IMR-90 (cell line): ENCODE data around the gene WNT4. TPM values are rescaled to one million over a fixed set of nuclear protein-coding genes. Genes with fewer than 3 reads are reported as not detected.

ENCODE experiments used
- ATAC-seq: fragments of 200-7000 bp; cut with Tn5 transposase; 2 replicates; pipeline ENCODE4 v1.9.1; 2020; ENCODE audit warnings: low read depth, mild to moderate bottlenecking, moderate library complexity
- BruUV-seq: library from RNA; stranded (reverse); fragments of 400-500 nt; replicated peaks from 2 replicates; lab custom pipeline; 2021; lab: Mats Ljungman, UMichigan
- CTCF ChIA-PET: fragments of 300-600 bp; formaldehyde crosslinking; extraction: SDS; loops from one replicate; lab custom pipeline; 2021; ENCODE audit warnings: antibody characterized with exemption; lab: Yijun Ruan, JAX
- POLR2A ChIA-PET: fragments of 300-600 bp; sonication (Branson Sonifier 250); formaldehyde crosslinking; loops from one replicate; lab custom pipeline; 2022; ENCODE audit warnings: antibody characterized with exemption; ENCODE audit not compliant: unreplicated experiment; lab: Charles Lee
- DNase-seq: peaks from one replicate; pipeline ENCODE4 v3.0.0; 2013
- H2AFZ ChIP-seq: replicated peaks from 2 replicates; pipeline ENCODE3; 2013; ENCODE audit warnings: low read length, mild to moderate bottlenecking; ENCODE audit not compliant: poor library complexity
- H2AK5ac ChIP-seq: 2 replicates; pipeline ENCODE4 v1.6.1; 2013; ENCODE audit warnings: low read depth, low read length, inconsistent platforms
- H2AK9ac ChIP-seq: replicated peaks from 2 replicates; pipeline ENCODE3; 2013; ENCODE audit warnings: mild to moderate bottlenecking, low read depth, low read length, moderate library complexity; ENCODE audit not compliant: poor library complexity
- H2BK120ac ChIP-seq: 2 replicates; pipeline ENCODE4 v1.6.1; 2013; ENCODE audit warnings: low read depth, low read length, inconsistent platforms
- H2BK15ac ChIP-seq: 3 replicates; pipeline ENCODE4 v1.6.1; 2013; ENCODE audit warnings: low read depth, low read length, inconsistent platforms
- H2BK20ac ChIP-seq: 2 replicates; pipeline ENCODE4 v1.6.1; 2013; ENCODE audit warnings: low read depth, mild to moderate bottlenecking, inconsistent platforms, low read length, moderate library complexity
- H2BK5ac ChIP-seq: 2 replicates; pipeline ENCODE4 v1.6.1; 2013; ENCODE audit warnings: mild to moderate bottlenecking, low read depth, low read length, inconsistent platforms; ENCODE audit not compliant: poor library complexity, severe bottlenecking
- H3K14ac ChIP-seq: replicated peaks from 2 replicates; pipeline ENCODE4 v1.6.1; 2013; ENCODE audit warnings: low read depth, low read length, inconsistent platforms
- H3K18ac ChIP-seq: 2 replicates; pipeline ENCODE4 v1.6.1; 2013; ENCODE audit warnings: low read depth, low read length, control low read depth
- H3K23ac ChIP-seq: 2 replicates; pipeline ENCODE4 v1.6.1; 2013; ENCODE audit warnings: low read depth, low read length, inconsistent platforms
- H3K27ac ChIP-seq: 2 replicates; pipeline ENCODE4 v1.5.1; 2013; ENCODE audit warnings: mild to moderate bottlenecking, control low read depth, low read length; ENCODE audit not compliant: insufficient read depth
- H3K27me3 ChIP-seq: 2 replicates; pipeline ENCODE4 v1.6.1; 2013; ENCODE audit warnings: low read length; ENCODE audit not compliant: control insufficient read depth, insufficient read depth
- H3K36me3 ChIP-seq: 2 replicates; pipeline ENCODE4 v1.6.1; 2013; ENCODE audit warnings: low read length, mixed read lengths; ENCODE audit not compliant: control insufficient read depth, insufficient read depth
- H3K4ac ChIP-seq: 2 replicates; pipeline ENCODE4 v1.6.1; 2013; ENCODE audit warnings: low read depth, low read length, inconsistent platforms
- H3K4me1 ChIP-seq: 2 replicates; pipeline ENCODE4 v1.6.1; 2013; ENCODE audit warnings: low read length, mixed read lengths; ENCODE audit not compliant: control insufficient read depth, insufficient read depth
- H3K4me2 ChIP-seq: 2 replicates; pipeline ENCODE4 v1.6.1; 2013; ENCODE audit warnings: low read depth, mild to moderate bottlenecking, control low read depth, low read length, moderate library complexity
- H3K4me3 ChIP-seq: 2 replicates; pipeline ENCODE4 v1.5.1; 2013; ENCODE audit warnings: low read depth, mild to moderate bottlenecking, control low read depth, low read length, moderate library complexity; ENCODE audit not compliant: insufficient read depth
- H3K56ac ChIP-seq: 2 replicates; pipeline ENCODE4 v1.6.1; 2013; ENCODE audit warnings: low read length, inconsistent platforms; ENCODE audit not compliant: insufficient read depth; ENCODE audit errors: extremely low read depth
- H3K79me1 ChIP-seq, 2 experiments: 2 replicates each; pipeline ENCODE4 v1.6.1; 2013; ENCODE audit warnings: low read length in 2 of 2, inconsistent platforms in 1 of 2, low read depth in 1 of 2
- H3K9ac ChIP-seq: 2 replicates; pipeline ENCODE4 v1.6.1; 2013; ENCODE audit warnings: low read depth, low read length, control low read depth
- H3K9me1 ChIP-seq: 2 replicates; pipeline ENCODE4 v1.6.1; 2013; ENCODE audit warnings: low read length, inconsistent platforms; ENCODE audit not compliant: insufficient read depth
- H3K9me3 ChIP-seq: 2 replicates; pipeline ENCODE4 v1.6.1; 2013; ENCODE audit warnings: low read length; ENCODE audit not compliant: control insufficient read depth, insufficient read depth
- H4K20me1 ChIP-seq: 2 replicates; pipeline ENCODE4 v1.6.1; 2013; ENCODE audit warnings: low read length, inconsistent platforms; ENCODE audit not compliant: insufficient read depth
- H4K5ac ChIP-seq: 2 replicates; pipeline ENCODE4 v1.6.1; 2013; ENCODE audit warnings: mild to moderate bottlenecking, low read depth, low read length, control low read depth
- H4K8ac ChIP-seq, 2 experiments: 2 replicates each; pipeline ENCODE4 v1.6.1; 2013; ENCODE audit warnings: low read depth in 2 of 2, low read length in 2 of 2, control low read depth in 1 of 2, inconsistent platforms in 1 of 2
- H4K91ac ChIP-seq: 2 replicates; pipeline ENCODE4 v1.6.1; 2013; ENCODE audit warnings: low read depth, low read length, inconsistent platforms; ENCODE audit not compliant: insufficient read depth
- CEBPB ChIP-seq: IDR thresholded peaks from 2 replicates; pipeline ENCODE4 v1.6.1; 2012; ENCODE audit warnings: low read depth, low read length, improper control_type of control experiment
- CHD1 ChIP-seq: IDR thresholded peaks from 2 replicates; pipeline ENCODE4 v1.6.1; 2012; ENCODE audit warnings: low read depth, low read length, improper control_type of control experiment
- FOS ChIP-seq: fragments of 150-350 bp; IDR thresholded peaks from 2 replicates; pipeline ENCODE4 v1.6.1; 2016; ENCODE audit warnings: low read depth, low read length
- MAFK ChIP-seq: IDR thresholded peaks from 2 replicates; pipeline ENCODE4 v1.6.1; 2012; ENCODE audit warnings: low read depth, low read length, improper control_type of control experiment
- MXI1 ChIP-seq: IDR thresholded peaks from 2 replicates; pipeline ENCODE4 v1.6.1; 2012; ENCODE audit warnings: low read depth, mild to moderate bottlenecking, low read length, moderate library complexity, borderline replicate concordance
- NFE2L2 ChIP-seq: fragments of 150-350 bp; IDR thresholded peaks from 2 replicates; pipeline ENCODE4 v1.6.1; 2016; ENCODE audit warnings: low read depth, mild to moderate bottlenecking, low read length
- POLR2A ChIP-seq: IDR thresholded peaks from 2 replicates; pipeline ENCODE4 v1.6.1; 2012; ENCODE audit warnings: mild to moderate bottlenecking, low read depth, low read length
- RAD21 ChIP-seq: IDR thresholded peaks from 2 replicates; pipeline ENCODE4 v1.6.1; 2012; ENCODE audit warnings: low read length, improper control_type of control experiment
- RFX5 ChIP-seq: IDR thresholded peaks from 2 replicates; pipeline ENCODE4 v1.8.0; 2012; ENCODE audit warnings: low read depth, mild to moderate bottlenecking, low read length, moderate library complexity
- SMC3 ChIP-seq: fragments of 150-350 bp; IDR thresholded peaks from 2 replicates; pipeline ENCODE4 v1.6.1; 2016; ENCODE audit warnings: low read depth, mild to moderate bottlenecking, antibody characterized with exemption, low read length, moderate library complexity
- WGBS, 2 experiments: methylation state at CpG; one replicate each; pipeline versions ENCODE4 v1.1.5 to v1.1.7; 2013; ENCODE audit warnings: missing lambda C conversion rate in 2 of 2; ENCODE audit not compliant: insufficient read length in 1 of 2; ENCODE audit errors: extremely low coverage in 2 of 2; 5-methylcytosine and 5-hydroxymethylcytosine counted together
- dilution Hi-C: fragments of 300-500 bp; cut with HindIII; formaldehyde crosslinking; loops from one replicate; pipeline ENCODE4 v1.14.3; 2018; ENCODE audit warnings: low sequenced_read_pairs; ENCODE audit not compliant: unreplicated experiment
- in situ Hi-C: fragments of 300-500 bp; cut with MboI; formaldehyde crosslinking; loops from 3 replicates; pipeline ENCODE4 v1.14.3; 2019; ENCODE audit warnings: low sequenced_read_pairs, inconsistent platforms, mixed read lengths
- intact Hi-C: fragments of 100-400 bp; cut with micrococcal nuclease; formaldehyde crosslinking; loops from 2 replicates; pipeline ENCODE4 v1.10.0; 2022
- polyA plus RNA-seq, 3 experiments: library from polyadenylated mRNA; depleted of rRNA; stranded (reverse); fragments of >200 nt; gene quantifications; 2 replicates each; pipeline ENCODE4 v1.2.3, GENCODE V29; 2012; ENCODE audit warnings: low replicate concordance in 1 of 3
- total RNA-seq: library from RNA; depleted of rRNA; stranded (reverse); fragments of >200 nt; gene quantifications from 2 replicates; pipeline ENCODE4 v1.2.3, GENCODE V29; 2012
- TF ChIP-seq, protein P1 (sequence below): fragments of 150-350 bp; IDR thresholded peaks from 2 replicates; pipeline ENCODE4 v1.6.1; 2016; ENCODE audit warnings: low read depth, mild to moderate bottlenecking, low read length, moderate library complexity, borderline replicate concordance
- TF ChIP-seq, protein P2 (sequence below): conservative IDR thresholded peaks from 2 replicates; pipeline ENCODE4 v1.5.1; 2012; ENCODE audit warnings: mild to moderate bottlenecking, low read depth, low read length, improper control_type of control experiment
- TF ChIP-seq, protein P3 (sequence below): fragments of 150-350 bp; IDR thresholded peaks from 2 replicates; pipeline ENCODE4 v1.6.1; 2017; ENCODE audit warnings: mild to moderate bottlenecking, antibody characterized with exemption, low read length, low read depth

WNT4 gene
- total and polyA plus RNA-seq, 2 of the 4 experiments (the other 2 are of a cell fraction): not detected

DNA sequence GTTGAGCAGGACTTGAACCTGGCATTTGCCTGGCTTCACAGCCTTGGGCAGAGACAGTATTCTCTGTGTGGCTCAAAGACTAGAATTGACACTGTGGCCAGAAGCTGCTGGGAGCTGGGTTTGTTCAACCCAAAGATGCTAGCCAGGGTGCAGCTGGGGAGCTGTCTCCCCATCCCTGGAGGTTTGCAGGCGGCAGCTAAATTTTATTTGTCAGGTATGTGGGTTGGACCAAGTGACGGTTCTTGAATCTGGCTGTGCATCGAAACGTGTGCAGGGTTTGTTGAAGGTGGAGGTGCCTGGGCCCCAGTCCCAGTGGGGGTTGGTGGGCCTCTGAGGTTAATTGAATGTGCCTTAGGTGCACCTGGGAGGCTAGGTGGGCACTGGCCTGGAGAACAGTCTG, 11.8 kb downstream of the WNT4 start:
- Histone ChIP-seq H3K18ac (no peak overlapping the region), H3K4me2 (no peak overlapping the region), H4K20me1 (peaks cover 24% of the 10 kb centered on the region), H3K14ac (no peak overlapping the region), H2AK9ac (no peak overlapping the region), H2BK5ac (no peak overlapping the region), H2BK120ac (no peak overlapping the region), H4K91ac (no peak overlapping the region), H3K9me1 (peaks cover 12% of the 10 kb centered on the region; the same call in 1 of the 2 replicates), H3K56ac (no peak overlapping the region), H3K4me1 (peaks cover 4% of the 10 kb centered on the region), H3K23ac (no peak overlapping the region), H4K8ac (no peak overlapping the region), H2AFZ (no peak overlapping the region), H3K4me3 (no peak overlapping the region), H3K9ac (no peak overlapping the region), H3K9me3 (no peaks in the 10 kb centered on the region), H3K27me3 (peaks cover 6% of the 10 kb centered on the region), H4K5ac (no peak overlapping the region), H3K4ac (no peak overlapping the region), H3K36me3 (no peaks in the 10 kb centered on the region), H2BK20ac (no peak overlapping the region), H3K27ac (no peak overlapping the region), H3K79me1 (no peaks in the 10 kb centered on the region; a peak in 2 of 4 replicates), H2AK5ac (no peak overlapping the region), H2BK15ac (no peak overlapping the region)
- ChIA-PET POLR2A (no interaction called here), CTCF (no interaction called here)
- intact Hi-C loops: loop anchor here (5.0 kb wide), 1 partner anchor 214 kb away; no protein-coding TSS in a partner anchor
- no TSS peak for BruUV-seq
- TF ChIP-seq SMC3 (no peak), CHD1 (no peak), NFE2L2 (no peak), POLR2A (no peak), MAFK (no peak), FOS (no peak), MXI1 (no peak), CEBPB (no peak), RFX5 (no peak), RAD21 (no peak)
- TF ChIP-seq, protein P1, sequence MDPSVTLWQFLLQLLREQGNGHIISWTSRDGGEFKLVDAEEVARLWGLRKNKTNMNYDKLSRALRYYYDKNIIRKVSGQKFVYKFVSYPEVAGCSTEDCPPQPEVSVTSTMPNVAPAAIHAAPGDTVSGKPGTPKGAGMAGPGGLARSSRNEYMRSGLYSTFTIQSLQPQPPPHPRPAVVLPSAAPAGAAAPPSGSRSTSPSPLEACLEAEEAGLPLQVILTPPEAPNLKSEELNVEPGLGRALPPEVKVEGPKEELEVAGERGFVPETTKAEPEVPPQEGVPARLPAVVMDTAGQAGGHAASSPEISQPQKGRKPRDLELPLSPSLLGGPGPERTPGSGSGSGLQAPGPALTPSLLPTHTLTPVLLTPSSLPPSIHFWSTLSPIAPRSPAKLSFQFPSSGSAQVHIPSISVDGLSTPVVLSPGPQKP: no peak
- TF ChIP-seq, protein P2, sequence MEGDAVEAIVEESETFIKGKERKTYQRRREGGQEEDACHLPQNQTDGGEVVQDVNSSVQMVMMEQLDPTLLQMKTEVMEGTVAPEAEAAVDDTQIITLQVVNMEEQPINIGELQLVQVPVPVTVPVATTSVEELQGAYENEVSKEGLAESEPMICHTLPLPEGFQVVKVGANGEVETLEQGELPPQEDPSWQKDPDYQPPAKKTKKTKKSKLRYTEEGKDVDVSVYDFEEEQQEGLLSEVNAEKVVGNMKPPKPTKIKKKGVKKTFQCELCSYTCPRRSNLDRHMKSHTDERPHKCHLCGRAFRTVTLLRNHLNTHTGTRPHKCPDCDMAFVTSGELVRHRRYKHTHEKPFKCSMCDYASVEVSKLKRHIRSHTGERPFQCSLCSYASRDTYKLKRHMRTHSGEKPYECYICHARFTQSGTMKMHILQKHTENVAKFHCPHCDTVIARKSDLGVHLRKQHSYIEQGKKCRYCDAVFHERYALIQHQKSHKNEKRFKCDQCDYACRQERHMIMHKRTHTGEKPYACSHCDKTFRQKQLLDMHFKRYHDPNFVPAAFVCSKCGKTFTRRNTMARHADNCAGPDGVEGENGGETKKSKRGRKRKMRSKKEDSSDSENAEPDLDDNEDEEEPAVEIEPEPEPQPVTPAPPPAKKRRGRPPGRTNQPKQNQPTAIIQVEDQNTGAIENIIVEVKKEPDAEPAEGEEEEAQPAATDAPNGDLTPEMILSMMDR: no peak
- TF ChIP-seq, protein P3, sequence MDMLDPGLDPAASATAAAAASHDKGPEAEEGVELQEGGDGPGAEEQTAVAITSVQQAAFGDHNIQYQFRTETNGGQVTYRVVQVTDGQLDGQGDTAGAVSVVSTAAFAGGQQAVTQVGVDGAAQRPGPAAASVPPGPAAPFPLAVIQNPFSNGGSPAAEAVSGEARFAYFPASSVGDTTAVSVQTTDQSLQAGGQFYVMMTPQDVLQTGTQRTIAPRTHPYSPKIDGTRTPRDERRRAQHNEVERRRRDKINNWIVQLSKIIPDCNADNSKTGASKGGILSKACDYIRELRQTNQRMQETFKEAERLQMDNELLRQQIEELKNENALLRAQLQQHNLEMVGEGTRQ: no peak
- 96% methylated on average over 4 of the region's 4 CpGs; no CpG with 5 or more reads in 1 of the 2 experiments for WGBS, 2 experiments
- DNase-seq: no peak
- in situ Hi-C loops: no loop called here
- no peak for ATAC-seq
- dilution Hi-C loops: no loop called here
